Suprapubic skin (tissue), 3 donors: ENCODE measurements around the gene SIK3.

ENCODE experiments used
- CTCF ChIP-seq, 2 donors: fragments of 200-600 bp in 1 of 2; fragments of 450-650 bp in 1 of 2; sonication (generic) in 1 of 2; IDR thresholded peaks; one replicate each; pipeline ENCODE4 v1.5.1; 2016 to 2019; ENCODE audit warnings: antibody characterized with exemption in 2 of 2, mild to moderate bottlenecking in 1 of 2, moderate library complexity in 1 of 2
- EP300 ChIP-seq: sonication (generic); formaldehyde crosslinking; IDR thresholded peaks from one replicate; pipeline ENCODE4 v1.6.1; 2017; ENCODE audit warnings: antibody characterized with exemption

DNA sequence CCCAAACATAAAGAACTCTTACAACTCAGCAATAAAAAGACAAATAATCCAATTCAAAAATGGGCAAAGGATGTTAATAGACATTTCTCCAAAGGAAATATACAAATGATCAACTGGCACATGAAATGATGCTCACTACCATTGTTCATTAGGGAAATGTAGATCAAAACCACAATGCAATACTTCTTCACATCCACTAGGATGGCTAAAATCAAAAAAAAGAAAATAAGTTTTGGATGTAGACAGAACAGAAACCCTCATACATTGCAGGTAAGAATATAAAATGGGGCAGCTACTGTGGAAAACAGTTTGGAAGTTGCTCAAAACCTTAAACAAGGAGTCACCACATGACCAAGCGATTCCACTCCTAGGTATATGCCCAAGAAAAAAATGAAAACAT is 16.3 kb downstream of the SIK3 start:
- TF ChIP-seq EP300 (no peak), CTCF (IDR thresholded peaks at IDR 0.05) (no peak)
